ENCODE results near the gene MMUT.
A peak's percentile ranks its signal among the peaks of the same experiment; 100 is the strongest.
"Not testable (repeated sequence)": the region's sequence is repeated elsewhere in the genome, so short reads cannot be mapped to it uniquely, and the experiment has no call there.

The MMUT gene

DNA sequence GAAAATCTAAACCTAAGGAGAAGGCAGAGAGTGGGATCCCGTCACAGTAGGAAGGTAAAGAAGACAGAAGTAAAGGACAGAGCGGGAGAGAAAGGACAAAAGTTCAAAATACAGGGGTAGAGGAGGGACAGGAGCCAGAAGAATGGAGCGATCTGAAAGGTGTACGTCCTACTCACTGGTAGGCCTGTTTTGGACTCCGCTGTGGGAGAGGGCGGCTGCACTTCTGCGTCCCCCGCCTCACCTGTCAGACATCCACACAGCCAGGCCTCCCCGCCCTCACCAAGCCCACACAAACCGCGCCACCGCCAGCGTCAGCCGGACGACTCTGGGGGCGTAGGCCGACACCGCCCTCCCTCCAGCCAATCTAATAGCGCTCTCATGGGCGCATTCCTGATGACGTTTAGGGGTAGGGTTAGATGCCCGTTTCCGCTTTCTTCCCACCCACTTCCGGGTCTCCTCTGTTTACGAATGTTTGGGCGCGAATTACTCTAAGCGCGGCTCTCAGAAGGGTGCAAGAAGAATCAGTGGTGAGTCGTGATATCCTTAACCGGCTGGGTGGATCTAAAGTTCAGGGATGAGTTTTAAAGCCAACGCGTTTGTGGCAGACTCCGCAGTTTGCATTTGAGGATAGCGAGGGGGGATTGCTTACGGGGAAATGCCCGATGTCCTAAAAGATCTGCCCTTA, at the start of gene MMUT, which contains the start of gene CENPQ:
TSS of gene MMUT (minus strand) at position 327 of the 685 bp plus-strand sequence. CDS start 3,787 bp downstream, outside the sequence.
TSS of gene CENPQ (plus strand) at position 444 of the 685 bp plus-strand sequence. CDS start 6,807 bp downstream, outside the sequence.
- peak within 1 kb of the TSS; percentile 66 to 96 (median 86) for H3K4me3 ChIP-seq
- peak within 1 kb of the TSS; percentile 80 to 97 (median 93) for H3K4me2 ChIP-seq
- no peak for TF ChIP-seq Cebpa-rat (IDR thresholded peaks at IDR 0.05)
- H3K36me3 ChIP-seq, result peaks cover 0 to 17% (median 7%) of the 10 kb centered on the region in 11 experiments; a peak in 14 of 22 replicates
- H3K9me3 ChIP-seq (replicated peaks in 1 of 11), result no peaks in the 10 kb centered on the region
- peaks cover 0 to 3% (median 0%) of the 10 kb centered on the region in 11 experiments; a peak in 2 of 22 replicates for H4K20me1 ChIP-seq
- H3K27ac ChIP-seq, result peak within 1 kb of the TSS; percentile 68 to 92 (median 84)
- H3K9ac ChIP-seq, result peak within 1 kb of the TSS; percentile 81 to 92 (median 87)
- H3K4me1 ChIP-seq, result peaks cover 37 to 55% (median 42%) of the 10 kb centered on the region in 10 experiments
- no peaks in the 10 kb centered on the region for H3K27me3 ChIP-seq

DNA sequence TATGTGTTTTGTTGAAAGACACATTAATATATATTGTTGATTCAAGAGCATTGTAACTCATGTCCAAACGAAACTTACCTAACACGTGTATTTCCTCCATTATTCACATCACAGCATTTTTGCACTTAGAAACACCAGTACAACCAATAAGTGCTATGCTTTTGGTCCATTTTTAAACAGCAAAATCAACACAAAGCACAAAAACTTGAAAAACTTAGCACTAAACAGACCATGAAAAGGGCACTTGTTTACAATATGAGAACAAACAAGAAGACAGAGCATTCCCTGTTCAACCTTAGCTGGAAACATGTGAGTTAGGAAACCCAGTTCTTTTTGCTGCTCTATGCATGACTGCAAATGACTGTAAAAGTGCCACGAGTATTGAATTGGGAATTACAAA, 46.3 kb upstream of the MMUT start:
- Histone ChIP-seq H3K36me3 (no peaks in the 10 kb centered on the region), H4K20me1 (no peaks in the 10 kb centered on the region), H3K27me3 (no peaks in the 10 kb centered on the region), H3K4me2 (no peak overlapping the region), H3K4me3 (no peak overlapping the region), H3K9ac (no peak overlapping the region), H3K9me3 (replicated peaks in 1 of 11) (no peaks in the 10 kb centered on the region; a peak in 1 of 22 replicates), H3K4me1 (no peaks in the 10 kb centered on the region), H3K27ac (no peak overlapping the region)
- no peak for TF ChIP-seq Cebpa-rat (IDR thresholded peaks at IDR 0.05)

DNA sequence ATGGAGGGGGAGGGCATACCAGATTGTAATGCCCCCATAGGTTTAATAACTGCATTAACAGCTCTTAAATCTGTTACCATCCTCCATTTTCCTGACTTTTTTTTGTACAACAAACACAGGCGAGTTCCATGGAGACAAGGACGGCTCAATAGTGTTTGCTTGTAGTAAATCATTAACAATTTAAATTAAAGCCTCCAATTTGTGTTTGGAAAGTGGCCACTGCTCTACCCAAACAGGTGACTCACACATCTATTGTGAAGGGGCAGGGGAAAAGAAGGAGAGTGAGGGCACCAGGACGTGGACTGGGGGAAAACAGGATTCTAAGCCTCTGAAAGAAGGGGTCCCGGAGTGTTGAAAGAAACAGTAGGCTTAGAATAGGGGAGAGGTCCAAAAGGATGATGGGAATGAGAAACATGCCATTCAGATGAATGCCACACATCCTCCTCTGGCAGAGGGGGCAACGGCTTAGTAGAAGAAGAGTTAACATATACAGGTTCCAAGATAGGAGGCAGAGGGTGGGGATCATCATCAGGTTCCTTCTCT, 43.6 kb upstream of the MMUT start:
- Histone ChIP-seq H3K36me3 (no peaks in the 10 kb centered on the region), H3K9me3 (replicated peaks in 1 of 11) (no peaks in the 10 kb centered on the region; a peak in 1 of 22 replicates), H3K4me2 (no peak overlapping the region), H3K27me3 (no peaks in the 10 kb centered on the region), H3K4me1 (no peaks in the 10 kb centered on the region), H4K20me1 (no peaks in the 10 kb centered on the region), H3K4me3 (no peak overlapping the region), H3K9ac (no peak overlapping the region), H3K27ac (no peak overlapping the region)
- TF ChIP-seq Cebpa-rat (IDR thresholded peaks at IDR 0.05), result no peak

DNA sequence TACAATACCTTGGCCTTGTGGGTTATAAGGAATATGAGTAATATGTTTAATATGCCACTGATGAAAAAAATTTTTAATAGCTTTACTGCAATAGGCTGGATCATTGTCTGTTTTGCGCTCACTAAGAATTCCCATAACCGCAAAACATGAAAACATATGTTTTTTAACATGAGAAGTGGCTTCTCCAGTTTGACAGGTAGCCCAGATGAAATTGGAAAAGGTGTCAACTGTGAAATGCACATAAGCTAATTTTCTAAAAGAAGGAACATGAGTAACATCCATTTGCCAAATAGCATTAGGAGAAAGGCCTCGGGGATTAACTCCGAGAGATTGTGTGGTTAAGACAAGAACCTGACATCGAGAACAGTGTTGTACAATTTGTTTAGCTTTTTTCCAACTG, 41.6 kb upstream of the MMUT start:
- H3K9ac ChIP-seq, result no peak overlapping the region
- no peaks in the 10 kb centered on the region for H3K4me1 ChIP-seq
- no peak overlapping the region for H3K4me2 ChIP-seq
- no peak for TF ChIP-seq Cebpa-rat (IDR thresholded peaks at IDR 0.05)
- no peaks in the 10 kb centered on the region; a peak in 1 of 22 replicates for H3K9me3 ChIP-seq (replicated peaks in 1 of 11)
- H3K27ac ChIP-seq, result no peak overlapping the region
- no peak overlapping the region for H3K4me3 ChIP-seq
- H4K20me1 ChIP-seq, result no peaks in the 10 kb centered on the region
- no peaks in the 10 kb centered on the region for H3K27me3 ChIP-seq
- no peaks in the 10 kb centered on the region for H3K36me3 ChIP-seq

DNA sequence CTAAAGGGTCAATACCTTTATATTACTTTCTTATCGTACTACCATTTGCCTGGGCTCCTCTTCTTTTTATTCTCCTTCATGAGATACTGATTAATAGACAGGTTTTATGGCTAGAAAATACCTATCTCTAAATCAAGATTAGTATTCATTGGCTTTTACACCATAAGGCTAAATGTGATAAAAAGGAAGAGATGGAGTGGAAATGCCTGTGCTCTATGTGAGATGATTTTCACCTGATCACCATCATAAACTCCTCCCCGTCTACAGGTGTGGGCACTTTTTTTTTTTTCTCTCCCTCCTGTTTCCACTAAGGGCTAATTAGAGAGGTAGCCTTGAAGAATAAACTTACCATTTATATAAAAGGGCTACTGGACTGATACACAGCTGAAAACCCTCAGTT, 36.6 kb upstream of the MMUT start, which contains the start of gene GLYATL3:
TSS of gene GLYATL3 (plus strand) at position 301 of the 400 bp plus-strand sequence. CDS start 12,068 bp downstream, outside the sequence.
- Histone ChIP-seq H3K9me3 (replicated peaks in 1 of 11) (no peaks in the 10 kb centered on the region), H4K20me1 (no peaks in the 10 kb centered on the region), H3K4me3 (no peak within 1 kb of the TSS), H3K27me3 (no peaks in the 10 kb centered on the region), H3K4me2 (no peak within 1 kb of the TSS), H3K36me3 (peaks cover 0 to 14% (median 7%) of the 10 kb centered on the region in 11 experiments; a peak in 17 of 22 replicates), H3K9ac (no peak within 1 kb of the TSS), H3K4me1 (no peaks in the 10 kb centered on the region), H3K27ac (no peak within 1 kb of the TSS)
- TF ChIP-seq Cebpa-rat (IDR thresholded peaks at IDR 0.05), result no peak

DNA sequence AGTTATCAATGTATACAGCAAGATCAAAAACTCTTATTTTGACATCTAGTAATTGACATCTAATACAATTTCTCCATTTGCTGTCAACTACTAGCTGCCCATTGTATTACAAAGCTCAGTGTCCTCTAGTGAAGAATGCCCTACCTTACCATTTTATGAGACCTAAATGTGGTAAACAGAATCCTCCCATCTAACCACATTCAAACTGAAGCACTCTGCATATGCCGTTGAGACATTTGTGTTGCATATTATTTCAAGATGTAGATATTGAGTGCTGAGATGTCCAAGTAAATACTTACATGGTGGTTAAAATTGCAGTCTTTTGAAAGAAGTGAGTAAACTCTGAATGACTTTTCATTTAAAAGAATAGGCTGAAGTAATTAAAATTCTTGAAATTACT, 36.1 kb upstream of the MMUT start:
- no peak for TF ChIP-seq Cebpa-rat (IDR thresholded peaks at IDR 0.05)
- Histone ChIP-seq H3K27ac (no peak overlapping the region), H4K20me1 (no peaks in the 10 kb centered on the region), H3K27me3 (no peaks in the 10 kb centered on the region), H3K4me2 (no peak overlapping the region), H3K4me1 (no peaks in the 10 kb centered on the region), H3K9ac (no peak overlapping the region), H3K9me3 (replicated peaks in 1 of 11) (no peaks in the 10 kb centered on the region), H3K4me3 (no peak overlapping the region), H3K36me3 (peaks cover 3 to 19% (median 12%) of the 10 kb centered on the region in 11 experiments; a peak in 18 of 22 replicates)

DNA sequence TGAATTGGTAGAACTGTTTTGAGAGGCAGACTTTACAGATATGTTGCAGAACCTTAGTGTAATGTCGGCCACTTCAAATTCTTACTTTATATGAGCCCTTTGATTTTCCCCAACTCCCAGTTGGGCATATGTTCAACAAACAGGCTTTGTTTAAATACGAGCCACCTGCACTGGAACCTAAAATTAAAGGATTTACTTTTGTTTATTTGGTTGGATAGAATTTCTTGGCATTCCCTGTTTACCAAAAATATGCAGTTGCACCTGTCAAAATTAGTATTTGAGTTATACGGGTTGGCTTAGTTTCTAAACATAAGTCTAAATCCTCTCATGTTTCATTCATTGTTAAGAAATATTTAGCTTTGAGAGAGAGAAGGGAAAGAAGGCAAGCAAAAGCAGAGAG, 34.3 kb upstream of the MMUT start:
- no peak for TF ChIP-seq Cebpa-rat (IDR thresholded peaks at IDR 0.05)
- no peak overlapping the region for H3K4me2 ChIP-seq
- H3K4me1 ChIP-seq, result no peaks in the 10 kb centered on the region
- no peak overlapping the region for H3K4me3 ChIP-seq
- no peak overlapping the region for H3K9ac ChIP-seq
- H3K36me3 ChIP-seq, result peaks cover 11 to 36% (median 28%) of the 10 kb centered on the region in 11 experiments; a peak in 20 of 22 replicates
- no peaks in the 10 kb centered on the region for H3K27me3 ChIP-seq
- no peaks in the 10 kb centered on the region for H4K20me1 ChIP-seq
- H3K27ac ChIP-seq, result no peak overlapping the region
- H3K9me3 ChIP-seq (replicated peaks in 1 of 11), result no peaks in the 10 kb centered on the region

DNA sequence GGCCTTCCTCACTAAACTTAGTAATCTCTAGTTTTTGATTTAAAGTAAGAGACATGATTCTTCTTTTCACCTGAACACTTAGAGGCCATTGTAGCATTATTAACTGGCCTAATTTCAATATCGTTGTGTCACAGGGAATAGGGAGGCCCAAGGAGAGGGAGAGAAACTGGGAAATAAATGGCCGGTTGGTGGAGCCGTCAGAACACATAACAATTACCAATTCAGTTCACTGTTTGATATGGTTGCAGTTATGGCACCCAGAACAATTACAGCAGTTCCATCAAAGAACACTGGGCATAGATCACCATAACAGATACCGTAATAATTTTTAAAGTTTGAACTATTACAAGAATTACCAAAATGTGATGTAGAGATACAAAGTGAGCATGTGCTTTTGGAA, 27.6 kb upstream of the MMUT start:
- Histone ChIP-seq H3K36me3 (peaks cover 56 to 94% (median 79%) of the 10 kb centered on the region in 11 experiments), H3K9ac (no peak overlapping the region), H3K4me3 (no peak overlapping the region), H3K27me3 (no peaks in the 10 kb centered on the region), H3K9me3 (replicated peaks in 1 of 11) (no peaks in the 10 kb centered on the region), H3K27ac (no peak overlapping the region), H4K20me1 (no peaks in the 10 kb centered on the region), H3K4me2 (no peak overlapping the region), H3K4me1 (no peaks in the 10 kb centered on the region)
- TF ChIP-seq Cebpa-rat (IDR thresholded peaks at IDR 0.05), result no peak

DNA sequence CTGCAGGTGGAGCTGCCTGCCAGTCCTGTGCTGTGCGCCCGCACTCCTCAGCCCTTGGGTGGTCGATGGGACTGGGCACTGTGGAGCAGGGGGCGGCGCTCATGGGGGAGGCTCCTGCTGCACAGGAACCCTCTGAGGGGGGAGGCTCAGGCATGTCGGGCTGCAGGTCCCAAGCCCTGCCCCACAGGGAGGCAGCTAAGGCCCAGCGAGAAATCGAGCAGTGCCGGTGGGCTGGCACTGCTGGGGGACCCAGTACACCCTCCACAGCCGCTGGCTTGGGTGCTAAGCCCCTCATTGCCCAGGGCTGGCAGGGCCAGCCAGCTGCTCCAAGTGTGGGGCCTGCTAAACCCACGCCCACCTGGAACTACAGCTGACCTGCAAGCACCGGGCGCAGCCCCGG, 20.3 kb upstream of the MMUT start:
- H3K4me1 ChIP-seq, H3K4me2 ChIP-seq, H3K9ac ChIP-seq, H3K27ac ChIP-seq, H4K20me1 ChIP-seq, H3K27me3 ChIP-seq, H3K4me3 ChIP-seq: not testable (repeated sequence)
- Histone ChIP-seq H3K36me3 (peaks cover 21 to 79% (median 59%) of the 10 kb centered on the region in 11 experiments), H3K9me3 (replicated peaks in 1 of 11) (peaks cover 0 to 26% (median 16%) of the 10 kb centered on the region in 11 experiments; a peak in 16 of 22 replicates)

DNA sequence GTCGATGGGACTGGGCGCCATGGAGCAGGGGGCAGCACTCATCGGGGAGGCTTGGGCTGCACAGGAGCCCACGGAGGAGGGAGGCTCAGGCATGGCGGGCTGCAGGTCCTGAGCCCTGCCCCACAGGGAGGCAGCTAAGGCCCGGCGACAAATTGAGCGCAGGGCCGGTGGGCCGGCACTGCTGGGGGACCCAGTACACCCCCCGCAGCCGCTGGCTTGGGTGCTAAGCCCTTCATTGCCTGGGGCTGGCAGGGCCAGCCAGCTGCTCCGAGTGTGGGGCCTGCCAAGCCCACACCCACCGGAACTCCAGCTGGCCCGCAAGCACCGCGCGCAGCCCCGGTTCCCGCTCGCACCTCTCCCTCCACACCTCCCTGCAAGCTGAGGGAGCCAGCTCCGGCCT, 18.8 kb upstream of the MMUT start:
- not testable (repeated sequence) for H3K4me3 ChIP-seq, H3K9ac ChIP-seq, H3K27me3 ChIP-seq, H3K4me1 ChIP-seq, H3K4me2 ChIP-seq, H3K27ac ChIP-seq, H4K20me1 ChIP-seq
- H3K36me3 ChIP-seq, result peaks cover 16 to 75% (median 59%) of the 10 kb centered on the region in 11 experiments
- peaks cover 0 to 26% (median 16%) of the 10 kb centered on the region in 11 experiments; a peak in 16 of 22 replicates for H3K9me3 ChIP-seq (replicated peaks in 1 of 11)

Measured in BLaER1 treated with 17β-estradiol and CSF1 and Interleukin-3, amounts not matched to agents 10 nM and 100 nM (cell line).